ENCODE data around the gene ING3. TPM values are rescaled to one million over a fixed set of nuclear protein-coding genes. Genes with fewer than 3 reads are reported as not detected.

ING3 gene
- polyA plus RNA-seq, 3 donors: 22.3 to 26.9 (median 25.9) TPM

DNA sequence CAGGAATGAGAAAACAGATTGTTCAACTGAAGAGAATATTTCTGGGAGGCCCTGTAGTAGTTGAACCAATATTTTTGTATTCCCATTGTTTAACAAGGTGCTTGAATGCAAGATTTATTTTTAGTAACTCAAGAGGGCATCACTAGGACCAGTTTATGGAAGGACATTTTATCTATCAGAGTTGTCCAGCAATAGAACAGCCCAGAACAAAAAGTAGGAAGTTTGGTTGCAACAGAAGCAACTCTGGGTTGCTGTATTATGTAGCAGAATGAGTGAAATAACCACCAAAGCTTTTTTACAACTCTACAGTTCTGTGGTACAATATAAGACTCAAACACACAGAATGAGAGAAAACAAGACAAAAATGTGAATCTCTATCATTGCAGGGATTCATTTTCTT is 72.6 kb downstream of the ING3 start:
- peak; percentile 12 to 56 (median 32) for DNase-seq
- Histone ChIP-seq H3K79me2 (ENCODE audit: insufficient read depth, low read length) (peaks cover 4% of the 10 kb centered on the region), H4K20me1 (ENCODE audit: insufficient read depth, low read length) (no peaks in the 10 kb centered on the region), H3K4me1 (ENCODE audit: control insufficient read depth in 1 of 2, insufficient read depth in 2 of 2, low read length in 2 of 2) (peaks cover 53 to 75% of the 10 kb centered on the region in 2 donors), H3K9ac (ENCODE audit: insufficient read depth, low read length, poor library complexity, severe bottlenecking) (no peak overlapping the region), H3K27ac (ENCODE audit: low read depth in 1 of 2, low read length in 2 of 2) (peak overlapping the region in 1 of 2 donors; percentile 80), H3K4me2 (replicated peaks; ENCODE audit: extremely low read depth, low read length, poor library complexity, severe bottlenecking) (peak overlapping the region; percentile 37), H3K27me3 (ENCODE audit: control insufficient read depth in 2 of 2, insufficient read depth in 2 of 2, low read length in 2 of 2) (no peaks in the 10 kb centered on the region), H2AFZ (ENCODE audit: insufficient read depth, low read depth, low read length, poor library complexity, severe bottlenecking) (peak overlapping the region; percentile 13), H3K36me3 (replicated peaks in 1 of 2; ENCODE audit: control insufficient read depth in 1 of 2, insufficient read depth in 2 of 2, low read length in 2 of 2) (no peaks in the 10 kb centered on the region), H3K9me3 (replicated peaks in 1 of 2; ENCODE audit: control insufficient read depth in 1 of 2, insufficient read depth in 1 of 2, low read length in 2 of 2) (no peaks in the 10 kb centered on the region), H3K4me3 (replicated peaks in 1 of 3; ENCODE audit: low read depth in 2 of 3, low read length in 3 of 3) (no peak overlapping the region)
- H3K27me3 Mint-ChIP-seq (ENCODE audit: low read depth in 3 of 3): peaks cover 0 to 4% (median 0%) of the 10 kb centered on the region in 3 donors
- no peaks in the 10 kb centered on the region for H3K9me3 Mint-ChIP-seq
- intact Hi-C loops (cut with micrococcal nuclease): loop anchor here in 1 of 2 donors (2.0 kb wide), 1 partner anchor 34 kb away; the partner anchor contains the start of gene CPED1
- H3K4me3 Mint-ChIP-seq: no peak overlapping the region
- H3K27ac Mint-ChIP-seq: peak overlapping the region; percentile 31 to 86 (median 79)
- H3K4me1 Mint-ChIP-seq: peaks cover 70% of the 10 kb centered on the region
- TF ChIP-seq, protein P1, sequence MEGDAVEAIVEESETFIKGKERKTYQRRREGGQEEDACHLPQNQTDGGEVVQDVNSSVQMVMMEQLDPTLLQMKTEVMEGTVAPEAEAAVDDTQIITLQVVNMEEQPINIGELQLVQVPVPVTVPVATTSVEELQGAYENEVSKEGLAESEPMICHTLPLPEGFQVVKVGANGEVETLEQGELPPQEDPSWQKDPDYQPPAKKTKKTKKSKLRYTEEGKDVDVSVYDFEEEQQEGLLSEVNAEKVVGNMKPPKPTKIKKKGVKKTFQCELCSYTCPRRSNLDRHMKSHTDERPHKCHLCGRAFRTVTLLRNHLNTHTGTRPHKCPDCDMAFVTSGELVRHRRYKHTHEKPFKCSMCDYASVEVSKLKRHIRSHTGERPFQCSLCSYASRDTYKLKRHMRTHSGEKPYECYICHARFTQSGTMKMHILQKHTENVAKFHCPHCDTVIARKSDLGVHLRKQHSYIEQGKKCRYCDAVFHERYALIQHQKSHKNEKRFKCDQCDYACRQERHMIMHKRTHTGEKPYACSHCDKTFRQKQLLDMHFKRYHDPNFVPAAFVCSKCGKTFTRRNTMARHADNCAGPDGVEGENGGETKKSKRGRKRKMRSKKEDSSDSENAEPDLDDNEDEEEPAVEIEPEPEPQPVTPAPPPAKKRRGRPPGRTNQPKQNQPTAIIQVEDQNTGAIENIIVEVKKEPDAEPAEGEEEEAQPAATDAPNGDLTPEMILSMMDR (IDR thresholded peaks at IDR 0.05): no peak
- peaks cover 0 to 3% of the 10 kb centered on the region in 2 donors for H3K36me3 Mint-ChIP-seq

DNA sequence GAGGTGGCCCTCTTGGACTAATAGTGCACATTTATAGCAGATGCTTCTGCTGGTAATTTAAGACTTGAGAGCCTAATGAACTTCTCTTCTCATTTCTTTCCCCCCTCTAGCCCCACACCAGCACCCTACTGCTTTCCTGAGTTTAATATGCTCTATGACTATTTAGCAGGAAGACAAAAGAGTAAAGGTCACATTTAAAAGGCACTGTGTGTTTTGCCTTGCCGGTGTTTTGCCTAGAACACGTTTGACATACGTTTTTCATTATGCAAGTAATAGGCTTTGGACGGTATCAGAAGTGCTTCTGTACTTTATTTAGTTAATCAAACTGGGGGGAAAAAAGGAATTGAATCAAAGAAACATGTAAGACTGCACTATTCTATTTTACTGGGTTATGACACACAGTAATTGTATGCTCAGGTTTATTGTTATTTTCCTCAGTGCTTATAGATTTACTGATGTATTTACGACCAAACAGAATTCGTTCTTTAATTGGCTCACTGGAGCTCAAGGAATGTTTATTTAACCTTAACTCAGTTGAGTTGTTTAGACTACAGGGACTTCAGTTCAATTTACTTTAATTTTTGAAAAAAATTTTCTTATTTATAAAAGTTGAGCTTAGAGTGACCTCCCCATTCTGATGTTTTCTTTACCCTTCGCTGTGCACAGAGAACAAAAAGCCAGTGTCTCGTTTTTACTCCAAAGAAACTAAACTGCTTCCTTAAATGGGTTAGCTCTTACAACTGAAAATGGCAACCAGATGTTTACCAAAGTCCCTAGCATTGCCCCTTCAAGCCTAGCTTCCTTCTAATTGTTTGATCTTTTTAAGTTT is 73.3 kb downstream of the ING3 start:
- H3K4me3 Mint-ChIP-seq: no peak overlapping the region
- Histone ChIP-seq H2AFZ (ENCODE audit: insufficient read depth, low read depth, low read length, poor library complexity, severe bottlenecking) (peak overlapping the region; percentile 13), H3K79me2 (ENCODE audit: insufficient read depth, low read length) (peaks cover 4% of the 10 kb centered on the region), H3K27me3 (ENCODE audit: control insufficient read depth in 2 of 2, insufficient read depth in 2 of 2, low read length in 2 of 2) (no peaks in the 10 kb centered on the region), H4K20me1 (ENCODE audit: insufficient read depth, low read length) (no peaks in the 10 kb centered on the region), H3K9me3 (replicated peaks in 1 of 2; ENCODE audit: control insufficient read depth in 1 of 2, insufficient read depth in 1 of 2, low read length in 2 of 2) (no peaks in the 10 kb centered on the region), H3K4me1 (ENCODE audit: control insufficient read depth in 1 of 2, insufficient read depth in 2 of 2, low read length in 2 of 2) (peaks cover 46 to 68% of the 10 kb centered on the region in 2 donors), H3K36me3 (replicated peaks in 1 of 2; ENCODE audit: control insufficient read depth in 1 of 2, insufficient read depth in 2 of 2, low read length in 2 of 2) (no peaks in the 10 kb centered on the region), H3K4me2 (replicated peaks; ENCODE audit: extremely low read depth, low read length, poor library complexity, severe bottlenecking) (peak overlapping the region; percentile 37), H3K4me3 (replicated peaks in 1 of 3; ENCODE audit: low read depth in 2 of 3, low read length in 3 of 3) (no peak overlapping the region), H3K9ac (ENCODE audit: insufficient read depth, low read length, poor library complexity, severe bottlenecking) (no peak overlapping the region), H3K27ac (ENCODE audit: low read depth in 1 of 2, low read length in 2 of 2) (peak overlapping the region in 1 of 2 donors; percentile 80)
- no peak for DNase-seq
- no peaks in the 10 kb centered on the region for H3K36me3 Mint-ChIP-seq
- TF ChIP-seq, protein P1 (IDR thresholded peaks at IDR 0.05): no peak
- H3K4me1 Mint-ChIP-seq: peaks cover 63% of the 10 kb centered on the region
- intact Hi-C loops (cut with micrococcal nuclease): loop anchor here in 1 of 2 donors (2.0 kb wide), 1 partner anchor 35 kb away; the partner anchor contains the start of gene CPED1
- no peaks in the 10 kb centered on the region for H3K9me3 Mint-ChIP-seq
- peaks cover 0 to 4% (median 0%) of the 10 kb centered on the region in 3 donors for H3K27me3 Mint-ChIP-seq (ENCODE audit: low read depth in 3 of 3)
- 90% methylated on average over 2 of the region's 8 CpGs for WGBS (ENCODE audit: insufficient coverage)
- H3K27ac Mint-ChIP-seq: peak overlapping the region; percentile 63 to 86 (median 79)
